GM23248 (cell line): Measurements from ENCODE around the gene CCNG2. TPM values are rescaled to one million over a fixed set of nuclear protein-coding genes. Genes with fewer than 3 reads are reported as not detected.

Experiments
- DNase-seq: peaks from one replicate; pipeline ENCODE4 v3.0.0-alpha.2; 2015
- H2AFZ ChIP-seq: fragments of 200-600 bp; sonication (generic); 2 replicates; pipeline ENCODE4 v1.6.1; 2016; ENCODE audit warnings: antibody characterized with exemption
- H3F3A ChIP-seq: fragments of 200-600 bp; sonication (generic); 2 replicates; pipeline ENCODE4 v1.6.1; 2016; ENCODE audit warnings: mild to moderate bottlenecking, antibody characterized with exemption, mixed run types; ENCODE audit not compliant: insufficient read depth
- H3K27ac ChIP-seq: fragments of 200-600 bp; sonication (generic); 2 replicates; pipeline ENCODE4 v1.5.1; 2016; ENCODE audit warnings: mild to moderate bottlenecking
- H3K27me3 ChIP-seq: fragments of 200-600 bp; sonication (generic); replicated peaks from 2 replicates; pipeline ENCODE4 v1.6.1; 2016; ENCODE audit warnings: mild to moderate bottlenecking; ENCODE audit not compliant: insufficient read depth
- H3K36me3 ChIP-seq: fragments of 200-600 bp; sonication (generic); 2 replicates; pipeline ENCODE4 v1.6.1; 2016; ENCODE audit warnings: low read depth, mild to moderate bottlenecking
- H3K4me1 ChIP-seq: fragments of 200-600 bp; sonication (generic); 2 replicates; pipeline ENCODE4 v1.6.1; 2016; ENCODE audit warnings: mild to moderate bottlenecking; ENCODE audit not compliant: insufficient read depth
- H3K4me2 ChIP-seq: fragments of 200-600 bp; sonication (generic); one replicate; pipeline ENCODE4 v1.6.1; 2016; ENCODE audit warnings: mild to moderate bottlenecking; ENCODE audit not compliant: unreplicated experiment
- H3K4me3 ChIP-seq: fragments of 200-600 bp; sonication (generic); 2 replicates; pipeline ENCODE4 v1.5.1; 2016; ENCODE audit warnings: mild to moderate bottlenecking
- H3K79me2 ChIP-seq: fragments of 200-600 bp; sonication (generic); 2 replicates; pipeline ENCODE4 v1.6.1; 2016; ENCODE audit warnings: mild to moderate bottlenecking; ENCODE audit not compliant: insufficient read depth
- H3K9ac ChIP-seq: fragments of 200-600 bp; sonication (generic); 2 replicates; pipeline ENCODE4 v1.6.1; 2016; ENCODE audit warnings: mild to moderate bottlenecking
- H3K9me2 ChIP-seq: fragments of 200-600 bp; sonication (generic); 2 replicates; pipeline ENCODE4 v1.6.1; 2016; ENCODE audit warnings: mixed run types, mild to moderate bottlenecking, moderate library complexity; ENCODE audit not compliant: insufficient read depth
- H3K9me3 ChIP-seq: fragments of 200-600 bp; sonication (generic); one replicate; pipeline ENCODE4 v1.6.1; 2017; ENCODE audit warnings: low read depth
- H4K20me1 ChIP-seq: fragments of 200-600 bp; sonication (generic); 2 replicates; pipeline ENCODE4 v1.6.0; 2016; ENCODE audit not compliant: insufficient read depth
- EZH2 ChIP-seq: fragments of 200-600 bp; sonication (generic); IDR thresholded peaks from 2 replicates; pipeline ENCODE4 v1.6.1; 2018; ENCODE audit warnings: antibody characterized with exemption, mild to moderate bottlenecking; ENCODE audit not compliant: insufficient read depth, poor library complexity, severe bottlenecking
- EZH2phosphoT487 ChIP-seq: fragments of 200-600 bp; sonication (generic); IDR thresholded peaks from 2 replicates; pipeline ENCODE4 v1.6.1; 2018; ENCODE audit warnings: antibody characterized with exemption, moderate library complexity, mild to moderate bottlenecking, low read depth; ENCODE audit not compliant: insufficient read depth
- WGBS, 2 experiments: methylation state at CpG; one replicate each; pipeline ENCODE4 v1.1.6; 2015 to 2017; ENCODE audit warnings: low lambda C conversion rate in 2 of 2, low coverage in 1 of 2; ENCODE audit errors: missing lambda C conversion rate in 2 of 2; 5-methylcytosine and 5-hydroxymethylcytosine counted together
- in situ Hi-C: fragments of 300-500 bp; cut with MboI; formaldehyde crosslinking; loops from 2 replicates; pipeline ENCODE4 v1.15.0; 2020
- polyA plus RNA-seq: library from polyadenylated mRNA; unstranded; fragments of >200 nt; fragmentation: Nextera tagmentation; extraction: Ambion mirVana; gene quantifications from 2 replicates; pipeline ENCODE4 v1.2.1, GENCODE V29; 2016
- small RNA-seq: library from RNA; depleted of rRNA; stranded (forward); fragments of <200 nt; gene quantifications from one replicate; pipeline ENCODE3, GENCODE V24; 2014; ENCODE audit warnings: low read depth, low replicate concordance
- total RNA-seq: library from RNA; depleted of rRNA; stranded (reverse); fragments of >200 nt; shearing (Covaris generic); gene quantifications from 2 replicates; pipeline ENCODE4 v1.2.3, GENCODE V29; 2014; rRNA removed

CCNG2 gene
- total and polyA plus RNA-seq, 2 experiments from 2014 or later: 32.6 to 40.0 TPM

GRCh38 chr4:77219266-77219665 is 62.3 kb downstream of the CCNG2 start:
- Histone ChIP-seq H3K4me1 (no peaks in the 10 kb centered on the region), H3K4me2 (no peak overlapping the region), H2AFZ (no peak overlapping the region), H3K27me3 (peaks cover 39% of the 10 kb centered on the region), H3F3A (no peaks in the 10 kb centered on the region), H3K9me2 (no peaks in the 10 kb centered on the region), H3K79me2 (no peaks in the 10 kb centered on the region), H4K20me1 (no peaks in the 10 kb centered on the region), H3K9ac (no peak overlapping the region), H3K27ac (no peak overlapping the region), H3K36me3 (no peaks in the 10 kb centered on the region), H3K4me3 (no peak overlapping the region), H3K9me3 (no peaks in the 10 kb centered on the region)
- TF ChIP-seq EZH2phosphoT487 (no peak), EZH2 (no peak)
- in situ Hi-C loops: loop anchor here (25.0 kb wide), 1 partner anchor 707 kb away; no protein-coding TSS in a partner anchor
- no peak for DNase-seq
- WGBS, 2 experiments: 64 to 67% methylated on average over 2 of the region's 2 CpGs

Small RNA genes within 50 kb of the gene (small RNA-seq; reads per million reads assigned to genes)
- gene RNU6-1187P: not detected

Other genes starting within 250 kb of the CCNG2 start
- gene SEPTIN11, start 207.5 kb upstream of the CCNG2 start, total RNA-seq: 640 and 867 TPM in 2 replicates
- 478 and 488 TPM in 2 replicates for gene SEPTIN11, start 207.5 kb upstream of the CCNG2 start, polyA plus RNA-seq
- gene CCNI, start 81.2 kb upstream of the CCNG2 start, total RNA-seq: 121 and 125 TPM in 2 replicates
- 158 and 166 TPM in 2 replicates for gene CCNI, start 81.2 kb upstream of the CCNG2 start, polyA plus RNA-seq